Stimulated activated naive CD4-positive, alpha-beta T cell (primary cell): ENCODE results near the gene CPEB1.
"Not testable (repeated sequence)": the region's sequence is repeated elsewhere in the genome, so short reads cannot be mapped to it uniquely, and the experiment has no call there.

Source experiments
- DNase-seq, 6 experiments: peaks; one replicate each; lab custom pipeline; 2025; lab: John Stamatoyannopoulos, UW

The CPEB1 gene

DNA sequence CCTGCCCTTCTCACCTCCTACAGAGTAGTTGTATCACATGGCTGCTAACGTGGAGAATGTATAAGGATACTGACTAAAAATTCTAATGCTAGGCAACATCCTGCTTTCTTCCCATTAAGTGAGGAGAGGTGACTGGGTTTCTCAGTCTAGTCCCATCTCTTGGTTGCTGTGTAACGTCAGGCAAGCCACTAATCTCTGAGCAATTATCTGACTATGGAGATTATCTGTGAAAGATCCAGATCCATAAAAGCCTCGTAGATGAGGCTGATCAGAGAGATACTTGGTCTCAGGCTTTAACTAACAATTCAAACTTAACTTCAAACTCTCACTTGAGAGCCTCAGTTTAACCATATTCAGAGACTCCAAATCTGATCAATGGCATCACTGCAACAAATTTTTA, 102.2 kb downstream of the CPEB1 start:
- no peak for DNase-seq

GRCh38 chr15:82544431-82544830, 102.7 kb downstream of the CPEB1 start:
- no peak for DNase-seq

DNA sequence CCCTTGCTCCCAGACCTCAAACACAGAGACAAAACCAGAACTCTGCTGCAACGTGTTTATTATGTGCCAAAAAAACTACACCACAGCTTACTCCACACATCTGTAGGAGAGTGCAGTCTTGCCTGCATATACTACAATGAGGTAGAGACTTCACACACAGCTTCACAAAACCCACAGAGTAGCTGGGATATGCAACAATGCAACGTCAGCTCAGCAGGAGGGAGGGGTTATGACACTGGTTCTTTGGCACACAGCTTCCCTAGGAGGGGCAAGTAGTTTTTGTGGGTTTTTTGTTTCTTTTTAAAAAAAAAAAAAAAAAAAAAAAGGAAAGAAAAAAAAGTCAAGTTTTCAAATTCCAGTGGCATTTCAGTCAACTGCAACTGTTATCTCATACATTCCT, 104.0 kb downstream of the CPEB1 start:
- DNase-seq = peak in 3 of 6 experiments; percentile 1 to 4 (median 3)

DNA sequence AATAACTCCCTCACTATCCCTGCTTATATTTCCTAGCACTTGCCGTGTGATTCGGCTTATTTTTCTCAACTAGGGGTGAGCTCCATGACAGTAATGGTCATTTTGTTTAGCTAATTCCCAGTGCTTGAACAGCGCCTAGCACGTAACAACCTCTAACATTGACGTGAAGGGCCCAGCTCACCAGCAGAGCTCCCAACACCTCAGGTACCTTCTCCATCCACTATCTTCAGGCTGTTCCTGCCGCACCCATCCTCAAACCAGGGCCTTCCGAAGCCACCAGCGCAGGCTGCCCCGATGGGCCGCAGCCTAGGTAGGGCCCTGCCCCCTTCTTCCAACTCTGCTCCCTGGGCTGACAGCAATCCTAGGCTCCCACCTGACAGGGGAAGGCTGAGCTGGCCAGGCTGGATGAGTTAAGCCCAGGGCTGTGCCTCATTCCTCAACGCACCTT, 106.2 kb downstream of the CPEB1 start:
- no peak for DNase-seq

- DNase-seq = no peak
Measured at GRCh38 chr15:82540055-82540983, 106.8 kb downstream of the CPEB1 start, which contains the start of gene RPS17. RPS17 (minus strand) TSS chr15:82540457; CDS start chr15:82540428, 29 bp downstream.

DNA sequence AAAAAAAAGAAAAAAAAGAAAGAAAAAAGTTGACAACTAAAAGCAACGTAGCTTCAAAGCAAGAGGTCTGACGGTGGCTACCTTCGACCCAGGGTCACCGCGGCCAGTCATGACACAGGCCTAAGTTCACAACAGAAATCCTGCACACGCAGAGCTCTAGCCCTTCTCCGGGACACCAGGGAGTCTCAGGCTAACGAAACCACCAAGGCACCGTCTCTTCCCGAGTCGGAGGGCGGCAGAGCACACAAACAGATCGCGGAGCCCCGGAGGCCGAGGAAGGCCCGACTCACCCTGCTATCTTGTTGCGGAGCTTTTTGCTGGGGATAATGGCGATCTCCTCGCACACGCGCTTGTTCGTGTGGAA, 107.5 kb downstream of the CPEB1 start:
- no peak for DNase-seq

DNA sequence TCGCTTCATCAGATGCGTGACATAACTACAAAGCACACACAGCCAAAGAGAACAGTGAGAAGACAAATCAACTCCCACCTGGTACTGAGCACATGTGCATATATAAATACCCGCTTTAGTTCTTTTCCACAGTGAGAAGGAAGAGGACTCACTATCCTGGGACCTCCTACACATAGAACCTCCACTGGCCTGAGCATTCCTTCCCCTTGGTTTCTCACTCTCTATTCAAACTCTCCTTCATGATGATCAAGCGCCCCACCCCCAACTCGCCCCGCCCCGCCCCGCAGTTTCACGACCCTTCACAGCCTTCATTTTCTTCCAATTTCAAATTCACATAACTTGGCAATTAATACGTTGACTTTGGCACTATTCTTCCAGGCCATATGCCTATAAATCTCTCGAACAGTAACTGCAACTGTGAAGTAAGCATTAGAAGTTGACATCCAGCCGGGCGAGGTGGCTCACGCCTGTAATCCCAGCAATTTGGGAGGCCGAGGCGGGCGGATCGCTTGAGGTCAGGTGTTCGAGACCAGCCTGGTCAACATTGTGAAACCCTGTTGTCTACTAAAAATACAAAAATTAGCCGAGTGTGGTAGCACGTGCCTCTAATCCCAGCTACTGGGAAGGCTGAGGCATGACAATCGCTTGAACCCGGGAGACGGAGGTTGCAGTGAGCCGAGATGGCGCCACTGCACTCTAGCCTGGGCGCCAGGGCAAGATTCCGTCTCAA, 108.0 kb downstream of the CPEB1 start:
- no peak for DNase-seq

- DNase-seq = no peak
Measured at GRCh38 chr15:82537351-82537908, 109.7 kb downstream of the CPEB1 start.

DNA sequence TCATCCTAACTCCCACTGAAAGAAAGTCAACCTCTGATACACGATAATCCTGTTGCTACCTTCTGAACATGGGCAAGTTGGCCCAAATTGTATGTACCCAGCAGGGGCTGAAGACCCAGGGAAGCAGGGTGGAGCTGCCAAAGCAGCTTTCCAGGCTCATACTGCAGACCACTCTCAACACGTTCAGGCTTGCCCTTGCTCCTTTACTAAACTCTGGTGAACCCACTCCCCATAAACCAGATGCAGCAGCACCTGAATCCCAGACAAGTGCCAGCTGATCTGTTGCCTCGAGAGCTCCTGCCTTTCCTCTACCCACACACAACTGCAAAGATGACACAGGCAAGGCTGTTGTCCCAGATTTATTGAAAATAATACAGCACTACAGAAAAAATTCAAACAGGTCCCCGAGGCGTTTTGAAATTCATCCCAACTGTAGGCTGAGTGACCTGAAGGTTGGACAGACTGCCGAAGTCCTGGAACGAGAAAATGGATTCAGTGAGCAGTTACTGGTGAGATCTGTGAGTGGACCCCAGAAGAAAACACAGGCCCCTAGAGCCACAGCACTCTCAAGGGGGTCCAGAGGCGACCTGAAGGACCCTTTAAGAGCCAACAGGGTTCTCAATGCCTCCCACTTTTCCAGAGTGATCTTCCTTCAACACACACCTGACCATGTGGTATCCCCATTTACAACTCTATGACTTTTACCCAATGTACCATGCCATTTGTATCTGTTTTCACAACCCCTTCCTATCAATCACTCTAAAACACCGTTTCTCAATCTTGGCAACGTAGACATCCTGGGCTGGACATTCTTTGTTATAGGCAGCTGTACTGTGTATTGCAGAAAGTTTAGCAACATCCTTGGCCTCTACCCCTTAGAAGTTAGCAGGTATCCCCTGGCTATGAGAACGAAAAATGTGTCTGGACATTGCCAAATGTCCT, 110.5 kb downstream of the CPEB1 start:
- DNase-seq = no peak

GRCh38 chr15:82535566-82536408, 111.4 kb downstream of the CPEB1 start:
- no peak for DNase-seq

- not testable (repeated sequence) for DNase-seq
Measured at GRCh38 chr15:82535151-82535550, 112.0 kb downstream of the CPEB1 start.

DNA sequence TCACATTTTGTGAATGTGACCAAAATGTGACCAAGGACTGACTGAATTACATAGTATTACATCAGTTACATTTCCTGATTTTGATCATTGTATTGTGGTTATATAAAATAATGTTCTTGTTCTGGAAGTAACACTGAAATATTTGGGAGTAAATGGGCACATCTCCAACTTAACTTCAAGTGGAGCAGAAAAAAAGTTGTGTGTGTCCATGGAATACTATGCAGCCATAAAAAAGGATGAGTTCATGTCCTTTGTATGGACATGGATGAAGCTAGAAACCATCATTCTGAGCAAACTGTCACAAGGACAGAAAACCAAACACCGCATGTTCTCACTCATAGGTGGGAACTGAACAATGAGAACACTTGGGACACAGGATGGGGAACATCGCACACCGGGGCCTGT, 112.7 kb downstream of the CPEB1 start:
- not testable (repeated sequence) for DNase-seq

GRCh38 chr15:82533801-82534200, 113.4 kb downstream of the CPEB1 start:
- DNase-seq = no peak

GRCh38 chr15:82532991-82533481, 114.1 kb downstream of the CPEB1 start:
- no peak for DNase-seq

- no peak for DNase-seq
Measured at GRCh38 chr15:82532383-82532990, 114.7 kb downstream of the CPEB1 start.

- DNase-seq = no peak
Measured at GRCh38 chr15:82531496-82532382, 115.4 kb downstream of the CPEB1 start.

- no peak for DNase-seq
Measured at GRCh38 chr15:82530606-82531379, 116.4 kb downstream of the CPEB1 start.

GRCh38 chr15:82530006-82530405, 117.2 kb downstream of the CPEB1 start:
- no peak for DNase-seq
